IMR-90 (cell line): ENCODE data around the gene SKP1. TPM values are rescaled to one million over a fixed set of nuclear protein-coding genes. Genes with fewer than 3 reads are reported as not detected.

Source experiments
- ATAC-seq: fragments of 200-7000 bp; cut with Tn5 transposase; 2 replicates; pipeline ENCODE4 v1.9.1; 2020; ENCODE audit warnings: low read depth, mild to moderate bottlenecking, moderate library complexity
- BruUV-seq: library from RNA; stranded (reverse); fragments of 400-500 nt; replicated peaks from 2 replicates; lab custom pipeline; 2021; lab: Mats Ljungman, UMichigan
- CTCF ChIA-PET: fragments of 300-600 bp; formaldehyde crosslinking; extraction: SDS; loops from one replicate; lab custom pipeline; 2021; ENCODE audit warnings: antibody characterized with exemption; lab: Yijun Ruan, JAX
- POLR2A ChIA-PET: fragments of 300-600 bp; sonication (Branson Sonifier 250); formaldehyde crosslinking; loops from one replicate; lab custom pipeline; 2022; ENCODE audit warnings: antibody characterized with exemption; ENCODE audit not compliant: unreplicated experiment; lab: Charles Lee
- DNase-seq: peaks from one replicate; pipeline ENCODE4 v3.0.0; 2013
- H2AFZ ChIP-seq: replicated peaks from 2 replicates; pipeline ENCODE3; 2013; ENCODE audit warnings: low read length, mild to moderate bottlenecking; ENCODE audit not compliant: poor library complexity
- H2AK5ac ChIP-seq: 2 replicates; pipeline ENCODE4 v1.6.1; 2013; ENCODE audit warnings: low read depth, low read length, inconsistent platforms
- H2AK9ac ChIP-seq: replicated peaks from 2 replicates; pipeline ENCODE3; 2013; ENCODE audit warnings: mild to moderate bottlenecking, low read depth, low read length, moderate library complexity; ENCODE audit not compliant: poor library complexity
- H2BK120ac ChIP-seq: 2 replicates; pipeline ENCODE4 v1.6.1; 2013; ENCODE audit warnings: low read depth, low read length, inconsistent platforms
- H2BK15ac ChIP-seq: 3 replicates; pipeline ENCODE4 v1.6.1; 2013; ENCODE audit warnings: low read depth, low read length, inconsistent platforms
- H2BK20ac ChIP-seq: 2 replicates; pipeline ENCODE4 v1.6.1; 2013; ENCODE audit warnings: low read depth, mild to moderate bottlenecking, inconsistent platforms, low read length, moderate library complexity
- H2BK5ac ChIP-seq: 2 replicates; pipeline ENCODE4 v1.6.1; 2013; ENCODE audit warnings: mild to moderate bottlenecking, low read depth, low read length, inconsistent platforms; ENCODE audit not compliant: poor library complexity, severe bottlenecking
- H3K14ac ChIP-seq: replicated peaks from 2 replicates; pipeline ENCODE4 v1.6.1; 2013; ENCODE audit warnings: low read depth, low read length, inconsistent platforms
- H3K18ac ChIP-seq: 2 replicates; pipeline ENCODE4 v1.6.1; 2013; ENCODE audit warnings: low read depth, low read length, control low read depth
- H3K23ac ChIP-seq: 2 replicates; pipeline ENCODE4 v1.6.1; 2013; ENCODE audit warnings: low read depth, low read length, inconsistent platforms
- H3K27ac ChIP-seq: 2 replicates; pipeline ENCODE4 v1.5.1; 2013; ENCODE audit warnings: mild to moderate bottlenecking, control low read depth, low read length; ENCODE audit not compliant: insufficient read depth
- H3K27me3 ChIP-seq: 2 replicates; pipeline ENCODE4 v1.6.1; 2013; ENCODE audit warnings: low read length; ENCODE audit not compliant: control insufficient read depth, insufficient read depth
- H3K36me3 ChIP-seq: 2 replicates; pipeline ENCODE4 v1.6.1; 2013; ENCODE audit warnings: low read length, mixed read lengths; ENCODE audit not compliant: control insufficient read depth, insufficient read depth
- H3K4ac ChIP-seq: 2 replicates; pipeline ENCODE4 v1.6.1; 2013; ENCODE audit warnings: low read depth, low read length, inconsistent platforms
- H3K4me1 ChIP-seq: 2 replicates; pipeline ENCODE4 v1.6.1; 2013; ENCODE audit warnings: low read length, mixed read lengths; ENCODE audit not compliant: control insufficient read depth, insufficient read depth
- H3K4me2 ChIP-seq: 2 replicates; pipeline ENCODE4 v1.6.1; 2013; ENCODE audit warnings: low read depth, mild to moderate bottlenecking, control low read depth, low read length, moderate library complexity
- H3K4me3 ChIP-seq: 2 replicates; pipeline ENCODE4 v1.5.1; 2013; ENCODE audit warnings: low read depth, mild to moderate bottlenecking, control low read depth, low read length, moderate library complexity; ENCODE audit not compliant: insufficient read depth
- H3K56ac ChIP-seq: 2 replicates; pipeline ENCODE4 v1.6.1; 2013; ENCODE audit warnings: low read length, inconsistent platforms; ENCODE audit not compliant: insufficient read depth; ENCODE audit errors: extremely low read depth
- H3K79me1 ChIP-seq, 2 experiments: 2 replicates each; pipeline ENCODE4 v1.6.1; 2013; ENCODE audit warnings: low read length in 2 of 2, inconsistent platforms in 1 of 2, low read depth in 1 of 2
- H3K9ac ChIP-seq: 2 replicates; pipeline ENCODE4 v1.6.1; 2013; ENCODE audit warnings: low read depth, low read length, control low read depth
- H3K9me1 ChIP-seq: 2 replicates; pipeline ENCODE4 v1.6.1; 2013; ENCODE audit warnings: low read length, inconsistent platforms; ENCODE audit not compliant: insufficient read depth
- H3K9me3 ChIP-seq: 2 replicates; pipeline ENCODE4 v1.6.1; 2013; ENCODE audit warnings: low read length; ENCODE audit not compliant: control insufficient read depth, insufficient read depth
- H4K20me1 ChIP-seq: 2 replicates; pipeline ENCODE4 v1.6.1; 2013; ENCODE audit warnings: low read length, inconsistent platforms; ENCODE audit not compliant: insufficient read depth
- H4K5ac ChIP-seq: 2 replicates; pipeline ENCODE4 v1.6.1; 2013; ENCODE audit warnings: mild to moderate bottlenecking, low read depth, low read length, control low read depth
- H4K8ac ChIP-seq, 2 experiments: 2 replicates each; pipeline ENCODE4 v1.6.1; 2013; ENCODE audit warnings: low read depth in 2 of 2, low read length in 2 of 2, control low read depth in 1 of 2, inconsistent platforms in 1 of 2
- H4K91ac ChIP-seq: 2 replicates; pipeline ENCODE4 v1.6.1; 2013; ENCODE audit warnings: low read depth, low read length, inconsistent platforms; ENCODE audit not compliant: insufficient read depth
- CEBPB ChIP-seq: IDR thresholded peaks from 2 replicates; pipeline ENCODE4 v1.6.1; 2012; ENCODE audit warnings: low read depth, low read length, improper control_type of control experiment
- CHD1 ChIP-seq: IDR thresholded peaks from 2 replicates; pipeline ENCODE4 v1.6.1; 2012; ENCODE audit warnings: low read depth, low read length, improper control_type of control experiment
- CTCF ChIP-seq: conservative IDR thresholded peaks from 2 replicates; pipeline ENCODE4 v1.5.1; 2012; ENCODE audit warnings: mild to moderate bottlenecking, low read depth, low read length, improper control_type of control experiment
- ELK1 ChIP-seq: fragments of 150-350 bp; IDR thresholded peaks from 2 replicates; pipeline ENCODE4 v1.6.1; 2016; ENCODE audit warnings: low read depth, mild to moderate bottlenecking, low read length, moderate library complexity, borderline replicate concordance
- FOS ChIP-seq: fragments of 150-350 bp; IDR thresholded peaks from 2 replicates; pipeline ENCODE4 v1.6.1; 2016; ENCODE audit warnings: low read depth, low read length
- MAZ ChIP-seq: IDR thresholded peaks from 2 replicates; pipeline ENCODE4 v1.6.1; 2012; ENCODE audit warnings: low read depth, mild to moderate bottlenecking, low read length, improper control_type of control experiment, moderate library complexity, borderline replicate concordance
- MXI1 ChIP-seq: IDR thresholded peaks from 2 replicates; pipeline ENCODE4 v1.6.1; 2012; ENCODE audit warnings: low read depth, mild to moderate bottlenecking, low read length, moderate library complexity, borderline replicate concordance
- NFE2L2 ChIP-seq: fragments of 150-350 bp; IDR thresholded peaks from 2 replicates; pipeline ENCODE4 v1.6.1; 2016; ENCODE audit warnings: low read depth, mild to moderate bottlenecking, low read length
- POLR2A ChIP-seq: IDR thresholded peaks from 2 replicates; pipeline ENCODE4 v1.6.1; 2012; ENCODE audit warnings: mild to moderate bottlenecking, low read depth, low read length
- RAD21 ChIP-seq: IDR thresholded peaks from 2 replicates; pipeline ENCODE4 v1.6.1; 2012; ENCODE audit warnings: low read length, improper control_type of control experiment
- RCOR1 ChIP-seq: IDR thresholded peaks from 2 replicates; pipeline ENCODE4 v1.6.1; 2012; ENCODE audit warnings: mild to moderate bottlenecking, low read length, improper control_type of control experiment; ENCODE audit not compliant: insufficient replicate concordance
- RFX5 ChIP-seq: IDR thresholded peaks from 2 replicates; pipeline ENCODE4 v1.8.0; 2012; ENCODE audit warnings: low read depth, mild to moderate bottlenecking, low read length, moderate library complexity
- SMC3 ChIP-seq: fragments of 150-350 bp; IDR thresholded peaks from 2 replicates; pipeline ENCODE4 v1.6.1; 2016; ENCODE audit warnings: low read depth, mild to moderate bottlenecking, antibody characterized with exemption, low read length, moderate library complexity
- whole genome bisulfite sequencing, 2 experiments: methylation state at CpG; one replicate each; pipeline versions ENCODE4 v1.1.5 to v1.1.7; 2013; ENCODE audit warnings: missing lambda C conversion rate in 2 of 2; ENCODE audit not compliant: insufficient read length in 1 of 2; ENCODE audit errors: extremely low coverage in 2 of 2; 5-methylcytosine and 5-hydroxymethylcytosine counted together
- dilution Hi-C: fragments of 300-500 bp; cut with HindIII; formaldehyde crosslinking; loops from one replicate; pipeline ENCODE4 v1.14.3; 2018; ENCODE audit warnings: low sequenced_read_pairs; ENCODE audit not compliant: unreplicated experiment
- in situ Hi-C: fragments of 300-500 bp; cut with MboI; formaldehyde crosslinking; loops from 3 replicates; pipeline ENCODE4 v1.14.3; 2019; ENCODE audit warnings: low sequenced_read_pairs, inconsistent platforms, mixed read lengths
- intact Hi-C: fragments of 100-400 bp; cut with micrococcal nuclease; formaldehyde crosslinking; loops from 2 replicates; pipeline ENCODE4 v1.10.0; 2022
- polyA plus RNA-seq, 3 experiments: library from polyadenylated mRNA; depleted of rRNA; stranded (reverse); fragments of >200 nt; gene quantifications; 2 replicates each; pipeline ENCODE4 v1.2.3, GENCODE V29; 2012; ENCODE audit warnings: low replicate concordance in 1 of 3
- total RNA-seq: library from RNA; depleted of rRNA; stranded (reverse); fragments of >200 nt; gene quantifications from 2 replicates; pipeline ENCODE4 v1.2.3, GENCODE V29; 2012

SKP1 gene
- total and polyA plus RNA-seq, 2 of the 4 experiments (the other 2 are of a cell fraction): 206 to 618 TPM

- Histone ChIP-seq H3K23ac (no peak overlapping the region), H2BK5ac (no peak overlapping the region), H3K36me3 (peaks cover 42% of the 10 kb centered on the region), H2AFZ (no peak overlapping the region), H4K91ac (no peak overlapping the region), H4K20me1 (peaks cover 11% of the 10 kb centered on the region; the same call in 1 of the 2 replicates), H2AK9ac (no peak overlapping the region), H3K4me1 (no peaks in the 10 kb centered on the region), H3K9me3 (peaks cover 2% of the 10 kb centered on the region; the same call in 1 of the 2 replicates), H2BK20ac (no peak overlapping the region), H3K4me2 (no peak overlapping the region), H4K5ac (no peak overlapping the region), H3K14ac (no peak overlapping the region), H3K27me3 (no peaks in the 10 kb centered on the region), H2BK15ac (no peak overlapping the region), H3K4me3 (no peak overlapping the region), H2AK5ac (no peak overlapping the region), H2BK120ac (no peak overlapping the region), H3K4ac (no peak overlapping the region), H3K79me1 (peaks cover 17 to 30% of the 10 kb centered on the region in 2 experiments), H3K27ac (no peak overlapping the region), H4K8ac (no peak overlapping the region), H3K18ac (no peak overlapping the region), H3K9ac (no peak overlapping the region), H3K56ac (no peak overlapping the region), H3K9me1 (no peaks in the 10 kb centered on the region; the same call in 1 of the 2 replicates)
- TF ChIP-seq CEBPB (no peak), MXI1 (no peak), CHD1 (no peak), NFE2L2 (no peak), POLR2A (no peak), SMC3 (no peak), CTCF (no peak), RCOR1 (no peak), RFX5 (no peak), RAD21 (no peak), FOS (no peak), MAZ (no peak), ELK1 (no peak)
- dilution Hi-C loops: no loop called here
- intact Hi-C loops: no loop called here
- DNase-seq (no peak), ATAC-seq (no peak)
- in situ Hi-C loops: no loop called here
- POLR2A ChIA-PET: no interaction called here
- CTCF ChIA-PET: interaction anchor here (1.2 kb wide), 1 partner anchor 9 kb away, joined by 3 read pairs; no protein-coding TSS in a partner anchor
- no CpG with 5 or more reads among the region's 6 CpGs for WGBS, 2 experiments
- BruUV-seq: no TSS peak
These were observed 15.0 kb downstream of the SKP1 start for GRCh38 chr5:134161513-134162395.
